ENCODE measurements around the gene SLC24A3. TPM values are rescaled to one million over a fixed set of nuclear protein-coding genes. Genes with fewer than 3 reads are reported as not detected.

SLC24A3 gene
- total RNA-seq, 8 experiments from 2014 or later = 0.13 to 13.3 (median 7.0) TPM

GRCh38 chr20:19284400-19285178 is 72.1 kb downstream of the SLC24A3 start:
- 14 to 53% (median 20%) methylated on average over 1 to 3 of the region's 3 CpGs; no CpG with 5 or more reads in 3 of the 10 experiments for WGBS, 10 experiments
- no peaks in the 10 kb centered on the region for H3K4me1 ChIP-seq (replicated peaks in 1 of 2)
- in situ Hi-C loops (cut with MboI; ENCODE audit: low pct_unique_long_range_greater_than_20kb in 2 of 9, low sequenced_read_pairs in 9 of 9, unreplicated experiment in 9 of 9) = no loop called here
- peak in 6 of 8 experiments; percentile 18 to 100 (median 99) for ATAC-seq (replicated peaks in 6 of 8)
- no peak overlapping the region for H3K4me3 ChIP-seq
- H3K27ac ChIP-seq = no peak overlapping the region

- H3K4me1 ChIP-seq (replicated peaks in 1 of 2) = no peaks in the 10 kb centered on the region
- no peak overlapping the region for H3K27ac ChIP-seq
- 13 to 100% (median 73%) methylated on average over 1 to 2 of the region's 2 CpGs; no CpG with 5 or more reads in 1 of the 10 experiments for WGBS, 10 experiments
- no peak for ATAC-seq (replicated peaks in 6 of 8)
- no peak overlapping the region for H3K4me3 ChIP-seq
- in situ Hi-C loops (cut with MboI; ENCODE audit: low pct_unique_long_range_greater_than_20kb in 2 of 9, low sequenced_read_pairs in 9 of 9, unreplicated experiment in 9 of 9) = no loop called here
These were observed 73.0 kb downstream of the SLC24A3 start for GRCh38 chr20:19285436-19285835.

GRCh38 chr20:19288061-19288460 is 75.6 kb downstream of the SLC24A3 start:
- 0 to 83% (median 49%) methylated on average over 1 to 2 of the region's 2 CpGs; no CpG with 5 or more reads in 1 of the 10 experiments for WGBS, 10 experiments
- Histone ChIP-seq H3K4me1 (replicated peaks in 1 of 2) (no peaks in the 10 kb centered on the region), H3K27ac (no peak overlapping the region), H3K4me3 (no peak overlapping the region)
- in situ Hi-C loops (cut with MboI; ENCODE audit: low pct_unique_long_range_greater_than_20kb in 2 of 9, low sequenced_read_pairs in 9 of 9, unreplicated experiment in 9 of 9) = no loop called here
- ATAC-seq (replicated peaks in 6 of 8) = no peak

GRCh38 chr20:19288636-19289035 is 76.2 kb downstream of the SLC24A3 start:
- Histone ChIP-seq H3K27ac (no peak overlapping the region), H3K4me1 (replicated peaks in 1 of 2) (no peaks in the 10 kb centered on the region), H3K4me3 (no peak overlapping the region)
- 0 to 100% (median 43%) methylated on average over 1 to 3 of the region's 3 CpGs; no CpG with 5 or more reads in 1 of the 10 experiments for WGBS, 10 experiments
- peak in 1 of 8 experiments; percentile 53 for ATAC-seq (replicated peaks in 6 of 8)
- in situ Hi-C loops (cut with MboI; ENCODE audit: low pct_unique_long_range_greater_than_20kb in 2 of 9, low sequenced_read_pairs in 9 of 9, unreplicated experiment in 9 of 9) = no loop called here

- Histone ChIP-seq H3K4me1 (replicated peaks in 1 of 2) (no peaks in the 10 kb centered on the region), H3K4me3 (no peak overlapping the region), H3K27ac (no peak overlapping the region)
- no peak for ATAC-seq (replicated peaks in 6 of 8)
- in situ Hi-C loops (cut with MboI; ENCODE audit: low pct_unique_long_range_greater_than_20kb in 2 of 9, low sequenced_read_pairs in 9 of 9, unreplicated experiment in 9 of 9) = no loop called here
- WGBS, 10 experiments = 14 to 100% (median 75%) methylated on average over 1 to 2 of the region's 4 CpGs; no CpG with 5 or more reads in 5 of the 10 experiments
These were observed 77.0 kb downstream of the SLC24A3 start for GRCh38 chr20:19289451-19289850.

GRCh38 chr20:19291024-19291817 is 78.8 kb downstream of the SLC24A3 start:
- H3K4me1 ChIP-seq (replicated peaks in 1 of 2) = no peaks in the 10 kb centered on the region
- ATAC-seq (replicated peaks in 6 of 8) = peak in 1 of 8 experiments; percentile 36
- WGBS, 10 experiments = 10 to 95% (median 59%) methylated on average over 2 to 9 of the region's 11 CpGs; no CpG with 5 or more reads in 2 of the 10 experiments
- H3K4me3 ChIP-seq = no peak overlapping the region
- in situ Hi-C loops (cut with MboI; ENCODE audit: low pct_unique_long_range_greater_than_20kb in 2 of 9, low sequenced_read_pairs in 9 of 9, unreplicated experiment in 9 of 9) = no loop called here
- H3K27ac ChIP-seq = no peak overlapping the region

- no peaks in the 10 kb centered on the region for H3K4me1 ChIP-seq (replicated peaks in 1 of 2)
- no peak for ATAC-seq (replicated peaks in 6 of 8)
- no peak overlapping the region for H3K4me3 ChIP-seq
- 100% methylated on average over 2 of the region's 2 CpGs; no CpG with 5 or more reads in 9 of the 10 experiments for WGBS, 10 experiments
- H3K27ac ChIP-seq = no peak overlapping the region
- in situ Hi-C loops (cut with MboI; ENCODE audit: low pct_unique_long_range_greater_than_20kb in 2 of 9, low sequenced_read_pairs in 9 of 9, unreplicated experiment in 9 of 9) = no loop called here
These were observed 79.3 kb downstream of the SLC24A3 start for GRCh38 chr20:19291818-19292132.

- Histone ChIP-seq H3K27ac (no peak overlapping the region), H3K4me1 (replicated peaks in 1 of 2) (no peaks in the 10 kb centered on the region), H3K4me3 (no peak overlapping the region)
- WGBS, 10 experiments = 20 to 100% (median 62%) methylated on average over 1 to 6 of the region's 7 CpGs; no CpG with 5 or more reads in 1 of the 10 experiments
- ATAC-seq (replicated peaks in 6 of 8) = no peak
- in situ Hi-C loops (cut with MboI; ENCODE audit: low pct_unique_long_range_greater_than_20kb in 2 of 9, low sequenced_read_pairs in 9 of 9, unreplicated experiment in 9 of 9) = no loop called here
These were observed 79.8 kb downstream of the SLC24A3 start for GRCh38 chr20:19292254-19292653.

- H3K4me1 ChIP-seq (replicated peaks in 1 of 2) = no peaks in the 10 kb centered on the region
- no peak overlapping the region for H3K4me3 ChIP-seq
- no peak overlapping the region for H3K27ac ChIP-seq
- WGBS, 10 experiments = 16 to 100% (median 82%) methylated on average over 1 to 2 of the region's 2 CpGs; no CpG with 5 or more reads in 1 of the 10 experiments
- no peak for ATAC-seq (replicated peaks in 6 of 8)
- in situ Hi-C loops (cut with MboI; ENCODE audit: low pct_unique_long_range_greater_than_20kb in 2 of 9, low sequenced_read_pairs in 9 of 9, unreplicated experiment in 9 of 9) = no loop called here
These were observed 82.6 kb downstream of the SLC24A3 start for GRCh38 chr20:19295076-19295475.

GRCh38 chr20:19298652-19299051 is 86.2 kb downstream of the SLC24A3 start:
- in situ Hi-C loops (cut with MboI; ENCODE audit: low pct_unique_long_range_greater_than_20kb in 2 of 9, low sequenced_read_pairs in 9 of 9, unreplicated experiment in 9 of 9) = no loop called here
- ATAC-seq (replicated peaks in 6 of 8) = peak in 1 of 8 experiments; percentile 91
- Histone ChIP-seq H3K4me3 (no peak overlapping the region), H3K4me1 (replicated peaks in 1 of 2) (no peaks in the 10 kb centered on the region), H3K27ac (no peak overlapping the region)
- WGBS, 10 experiments = 50 to 80% (median 72%) methylated on average over 1 to 3 of the region's 3 CpGs; no CpG with 5 or more reads in 6 of the 10 experiments

- no peak for ATAC-seq (replicated peaks in 6 of 8)
- 42 to 100% (median 95%) methylated on average over 2 to 5 of the region's 6 CpGs; no CpG with 5 or more reads in 4 of the 10 experiments for WGBS, 10 experiments
These were observed 88.0 kb downstream of the SLC24A3 start for GRCh38 chr20:19300395-19300794.

GRCh38 chr20:19301142-19301541 is 88.7 kb downstream of the SLC24A3 start:
- H3K4me1 ChIP-seq (replicated peaks in 1 of 2) = no peaks in the 10 kb centered on the region
- H3K4me3 ChIP-seq = no peak overlapping the region
- no peak for ATAC-seq (replicated peaks in 6 of 8)
- WGBS, 10 experiments = 11 to 100% (median 71%) methylated on average over 1 to 2 of the region's 2 CpGs; no CpG with 5 or more reads in 1 of the 10 experiments
- no peak overlapping the region for H3K27ac ChIP-seq
- in situ Hi-C loops (cut with MboI; ENCODE audit: low pct_unique_long_range_greater_than_20kb in 2 of 9, low sequenced_read_pairs in 9 of 9, unreplicated experiment in 9 of 9) = no loop called here

More at GRCh38 chr20:19300395-19300794, 88.0 kb downstream of the SLC24A3 start:
- Histone ChIP-seq H3K4me1 (replicated peaks in 1 of 2) (no peaks in the 10 kb centered on the region), H3K27ac (no peak overlapping the region), H3K4me3 (no peak overlapping the region)
- in situ Hi-C loops (cut with MboI; ENCODE audit: low pct_unique_long_range_greater_than_20kb in 2 of 9, low sequenced_read_pairs in 9 of 9, unreplicated experiment in 9 of 9) = no loop called here

GRCh38 chr20:19301843-19302242 is 89.4 kb downstream of the SLC24A3 start:
- H3K4me3 ChIP-seq = no peak overlapping the region
- no peaks in the 10 kb centered on the region for H3K4me1 ChIP-seq (replicated peaks in 1 of 2)
- no peak for ATAC-seq (replicated peaks in 6 of 8)
- in situ Hi-C loops (cut with MboI; ENCODE audit: low pct_unique_long_range_greater_than_20kb in 2 of 9, low sequenced_read_pairs in 9 of 9, unreplicated experiment in 9 of 9) = no loop called here
- 30 to 100% (median 76%) methylated on average over 1 to 2 of the region's 2 CpGs for WGBS, 10 experiments
- H3K27ac ChIP-seq = no peak overlapping the region

Data from motor neuron (in vitro differentiated cells).